ENCODE data around the gene RALGPS1.
A peak's percentile ranks its signal among the peaks of the same experiment; 100 is the strongest.

Gene RALGPS1, protein sequence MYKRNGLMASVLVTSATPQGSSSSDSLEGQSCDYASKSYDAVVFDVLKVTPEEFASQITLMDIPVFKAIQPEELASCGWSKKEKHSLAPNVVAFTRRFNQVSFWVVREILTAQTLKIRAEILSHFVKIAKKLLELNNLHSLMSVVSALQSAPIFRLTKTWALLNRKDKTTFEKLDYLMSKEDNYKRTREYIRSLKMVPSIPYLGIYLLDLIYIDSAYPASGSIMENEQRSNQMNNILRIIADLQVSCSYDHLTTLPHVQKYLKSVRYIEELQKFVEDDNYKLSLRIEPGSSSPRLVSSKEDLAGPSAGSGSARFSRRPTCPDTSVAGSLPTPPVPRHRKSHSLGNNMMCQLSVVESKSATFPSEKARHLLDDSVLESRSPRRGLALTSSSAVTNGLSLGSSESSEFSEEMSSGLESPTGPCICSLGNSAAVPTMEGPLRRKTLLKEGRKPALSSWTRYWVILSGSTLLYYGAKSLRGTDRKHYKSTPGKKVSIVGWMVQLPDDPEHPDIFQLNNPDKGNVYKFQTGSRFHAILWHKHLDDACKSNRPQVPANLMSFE

DNA sequence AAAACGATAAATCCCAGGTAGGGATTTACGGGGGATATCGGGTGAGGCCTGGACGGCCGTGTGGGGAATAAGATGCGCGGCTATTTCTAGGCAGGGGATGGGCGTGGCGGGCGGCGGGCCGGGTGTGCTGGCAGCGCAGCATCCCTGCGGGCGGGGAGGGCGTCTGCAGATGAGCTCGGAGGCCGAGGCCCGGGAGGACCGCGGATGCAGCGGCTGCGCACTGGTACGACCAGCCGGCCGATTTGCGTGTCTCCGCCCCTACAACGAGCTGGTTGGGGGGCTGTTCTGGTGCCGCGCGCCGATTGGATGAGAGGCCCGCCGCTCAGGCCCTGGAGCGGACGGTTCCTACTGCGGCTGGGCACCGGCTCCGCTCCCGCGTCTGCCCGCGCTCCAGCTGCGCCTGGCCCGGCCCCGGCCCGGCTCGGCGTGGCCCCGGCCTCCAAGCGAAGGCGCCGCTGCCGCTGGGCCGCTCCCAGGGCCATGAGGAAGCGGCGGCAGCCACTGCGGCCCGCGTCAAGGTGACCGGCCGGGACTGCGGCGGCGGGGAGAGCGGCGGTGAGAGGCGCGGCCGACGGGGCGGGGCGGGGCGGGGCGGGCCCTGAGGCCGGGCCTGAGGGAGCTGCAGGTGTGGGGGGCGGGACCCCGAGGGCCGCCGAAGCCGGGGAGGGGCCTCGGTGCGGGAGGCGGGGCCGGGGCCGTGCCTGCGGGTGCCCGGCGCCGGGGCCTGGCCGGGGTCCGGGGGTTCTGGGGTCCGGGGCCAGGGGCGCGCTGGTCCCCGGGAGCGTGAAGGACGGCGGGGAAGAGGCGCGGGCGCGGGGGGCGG is at the start of gene RALGPS1:
TSS of gene RALGPS1 (plus strand) at position 325 of the 823 bp plus-strand sequence. CDS start 47,508 bp downstream, outside the sequence.
- peak; percentile 80 to 84 for DNase-seq (ENCODE audit: low read depth in 1 of 2, low spot score in 1 of 2)

DNA sequence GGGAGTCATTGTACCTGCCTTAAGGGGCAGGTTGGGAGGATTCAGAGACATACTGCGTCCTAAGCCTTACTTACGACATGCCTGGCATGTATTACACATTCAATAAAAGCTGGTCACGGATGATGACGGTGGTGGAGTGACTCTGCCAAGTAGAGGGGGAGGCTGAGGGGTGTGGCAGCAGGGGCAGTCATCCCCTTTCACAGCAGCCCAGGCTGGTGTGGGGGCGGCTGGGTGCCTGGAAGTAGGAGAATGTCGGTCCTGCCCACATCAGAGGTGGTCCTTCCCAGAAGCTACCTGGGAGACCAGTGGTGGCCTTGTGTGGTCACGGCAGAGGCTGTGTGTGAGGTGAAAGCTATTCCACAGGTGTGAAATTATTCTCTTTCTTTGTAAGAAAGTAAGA is 45.2 kb upstream of the RALGPS1 start:
- no peak for DNase-seq (ENCODE audit: low read depth in 1 of 2, low spot score in 1 of 2)

DNA sequence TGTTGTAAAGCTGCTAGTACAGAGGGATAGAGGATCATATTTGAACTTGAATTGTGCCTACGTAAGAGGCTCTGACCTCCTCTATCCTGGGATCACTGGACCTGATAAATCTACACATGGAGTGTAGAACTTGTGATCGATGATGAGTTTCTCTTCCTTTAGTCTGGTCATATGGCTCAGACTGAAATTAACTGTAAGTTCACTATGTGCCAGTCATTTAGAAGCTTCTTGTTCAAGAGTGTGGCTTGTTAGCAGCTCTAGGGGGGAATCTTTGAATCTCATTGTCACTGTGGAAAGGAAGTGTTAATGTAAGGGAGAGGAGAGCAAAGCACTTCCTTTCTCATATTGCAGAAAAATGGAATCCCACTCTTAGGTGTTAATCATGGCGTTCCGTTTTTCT is 42.1 kb upstream of the RALGPS1 start:
- no peak for DNase-seq (ENCODE audit: low read depth in 1 of 2, low spot score in 1 of 2)

DNA sequence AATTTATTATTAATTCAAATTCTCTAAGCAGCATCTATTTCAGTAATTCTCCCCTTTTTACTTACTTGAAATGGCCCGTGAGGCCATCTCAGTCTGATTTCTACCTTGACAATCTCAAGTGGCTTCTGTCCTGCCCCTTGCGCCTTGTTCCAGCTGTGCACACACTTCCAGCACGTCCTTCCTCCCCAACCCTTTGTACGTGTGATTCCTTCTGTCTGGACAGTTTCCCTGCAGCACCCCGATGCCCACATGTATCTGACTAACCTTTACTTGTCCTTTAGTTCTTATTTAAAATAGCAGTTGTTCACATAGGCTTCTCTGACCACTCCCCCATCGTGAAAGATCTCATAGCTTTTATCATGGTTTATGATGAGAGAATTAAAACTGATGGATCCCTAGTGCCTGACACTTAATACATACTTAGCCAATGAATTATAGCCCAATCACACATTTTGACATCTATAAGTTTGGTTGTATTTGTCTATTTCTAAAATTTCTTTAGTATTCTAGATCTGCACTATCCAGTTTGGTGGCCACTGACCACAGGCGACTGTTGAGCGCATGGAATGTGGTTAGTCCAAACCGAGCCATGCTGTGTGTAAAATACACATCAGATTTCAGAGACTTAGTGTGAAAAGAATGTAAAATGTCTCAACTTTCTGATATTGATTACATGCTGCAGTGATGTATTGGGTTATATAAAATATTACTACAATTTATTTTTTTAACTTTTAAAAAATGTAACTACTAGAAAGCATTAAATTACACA is 39.9 kb upstream of the RALGPS1 start:
- DNase-seq (ENCODE audit: low read depth in 1 of 2, low spot score in 1 of 2) = no peak

DNA sequence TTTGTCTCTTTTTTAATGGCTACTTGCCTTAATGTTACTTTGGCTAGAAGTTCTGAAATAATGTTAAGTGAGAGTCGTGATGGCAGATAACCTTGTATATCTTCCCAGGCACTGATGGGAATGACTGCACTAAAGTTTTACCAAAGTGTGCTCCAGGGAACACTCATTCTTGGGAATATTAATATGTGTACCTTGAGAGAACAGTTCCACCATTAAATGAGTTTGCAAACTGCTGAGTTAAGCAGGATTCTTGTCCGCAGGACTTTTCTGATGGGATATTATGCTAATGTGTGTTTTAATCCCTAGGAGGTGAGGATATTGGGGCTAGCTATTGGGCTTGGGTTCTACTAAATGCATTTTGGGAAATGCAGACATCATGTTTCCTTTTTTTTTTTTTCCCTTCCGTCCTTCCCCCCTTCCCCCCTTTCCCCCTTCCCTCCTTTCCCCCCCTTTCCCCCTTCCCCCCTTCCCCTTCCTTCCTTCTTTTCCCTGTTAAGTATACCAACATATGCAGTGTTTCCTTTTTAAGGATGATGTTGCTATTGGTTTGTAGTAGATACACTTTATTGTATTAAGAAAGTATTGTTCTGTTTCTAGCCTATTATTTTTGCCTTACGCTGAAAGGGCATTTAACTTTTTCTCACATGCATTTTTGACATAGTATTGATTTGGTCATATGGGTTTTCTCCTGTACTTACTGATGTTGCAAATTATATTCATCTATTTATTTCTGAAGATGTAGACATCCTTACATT is 38.6 kb upstream of the RALGPS1 start:
- DNase-seq (ENCODE audit: low read depth in 1 of 2, low spot score in 1 of 2) = no peak

DNA sequence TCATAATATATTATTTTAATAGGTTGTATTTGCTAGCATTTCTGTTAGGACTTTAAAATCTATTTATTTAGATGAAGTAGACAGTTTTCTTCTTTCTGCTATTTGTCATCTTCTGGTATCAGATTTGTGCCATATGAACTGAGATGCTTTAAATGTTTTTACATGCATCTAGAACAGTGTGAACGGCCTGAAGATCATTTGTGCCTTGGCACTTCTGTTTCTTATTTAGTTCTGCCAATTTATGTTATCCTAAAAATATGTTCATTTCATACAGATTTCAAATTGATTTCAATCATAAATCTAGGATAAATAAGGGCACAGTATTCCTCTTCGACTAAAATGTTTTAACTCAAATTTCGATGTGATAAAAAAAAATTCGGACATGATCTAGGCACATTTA is 38.1 kb upstream of the RALGPS1 start:
- DNase-seq (ENCODE audit: low read depth in 1 of 2, low spot score in 1 of 2) = no peak

DNA sequence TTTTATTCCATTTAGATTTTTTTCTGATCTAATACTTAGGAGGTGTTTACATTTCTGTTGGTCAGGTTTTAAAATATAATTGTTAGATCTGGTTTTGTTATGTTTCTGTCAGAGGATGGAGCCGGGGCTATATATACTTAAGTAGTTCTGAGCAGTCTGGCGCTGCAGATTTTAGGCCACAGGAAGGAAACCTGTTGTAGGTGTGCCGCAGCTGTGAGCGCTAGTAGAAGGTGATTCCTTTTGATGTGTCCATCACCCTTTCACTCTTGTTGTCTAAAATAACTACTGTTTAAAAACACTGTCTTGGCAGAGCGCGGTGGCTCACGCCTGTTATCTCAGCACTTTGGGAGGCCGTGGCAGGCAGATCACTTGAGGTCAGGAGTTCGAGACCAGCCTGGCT is 37.2 kb upstream of the RALGPS1 start:
- no peak for DNase-seq (ENCODE audit: low read depth in 1 of 2, low spot score in 1 of 2)

DNA sequence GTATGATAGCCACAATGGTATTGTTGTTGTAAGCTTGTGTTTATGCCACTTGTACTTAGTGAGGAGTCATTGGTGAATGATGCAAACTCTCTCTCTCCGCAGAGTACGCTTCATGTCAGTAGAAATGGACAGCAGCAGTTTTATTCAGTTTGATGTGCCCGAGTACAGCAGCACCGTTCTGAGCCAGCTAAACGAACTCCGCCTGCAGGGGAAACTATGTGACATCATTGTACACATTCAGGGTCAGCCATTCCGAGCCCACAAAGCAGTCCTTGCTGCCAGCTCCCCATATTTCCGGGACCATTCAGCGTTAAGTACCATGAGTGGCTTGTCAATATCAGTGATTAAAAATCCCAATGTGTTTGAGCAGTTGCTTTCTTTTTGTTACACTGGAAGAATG is 35.3 kb upstream of the RALGPS1 start:
- DNase-seq (ENCODE audit: low read depth in 1 of 2, low spot score in 1 of 2) = no peak

DNA sequence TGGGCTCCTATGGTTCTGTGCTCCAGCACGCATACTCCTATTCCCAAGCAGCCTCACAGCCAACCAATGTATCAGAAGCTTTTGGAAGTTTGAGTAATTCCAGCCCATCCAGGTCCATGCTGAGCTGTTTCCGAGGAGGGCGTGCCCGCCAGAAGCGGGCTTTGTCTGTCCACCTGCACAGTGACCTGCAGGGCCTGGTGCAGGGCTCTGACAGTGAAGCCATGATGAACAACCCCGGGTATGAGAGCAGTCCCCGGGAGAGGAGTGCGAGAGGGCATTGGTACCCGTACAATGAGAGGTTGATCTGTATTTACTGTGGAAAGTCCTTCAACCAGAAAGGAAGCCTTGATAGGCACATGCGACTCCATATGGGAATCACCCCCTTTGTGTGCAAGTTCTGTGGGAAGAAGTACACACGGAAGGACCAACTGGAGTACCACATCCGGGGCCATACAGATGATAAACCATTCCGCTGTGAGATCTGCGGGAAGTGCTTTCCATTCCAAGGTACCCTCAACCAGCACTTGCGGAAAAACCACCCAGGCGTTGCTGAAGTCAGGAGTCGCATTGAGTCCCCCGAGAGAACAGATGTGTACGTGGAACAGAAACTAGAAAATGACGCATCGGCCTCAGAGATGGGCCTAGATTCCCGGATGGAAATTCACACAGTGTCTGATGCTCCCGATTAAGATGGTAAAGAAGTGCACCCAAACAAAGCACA is 34.2 kb upstream of the RALGPS1 start:
- DNase-seq (ENCODE audit: low read depth in 1 of 2, low spot score in 1 of 2) = no peak

DNA sequence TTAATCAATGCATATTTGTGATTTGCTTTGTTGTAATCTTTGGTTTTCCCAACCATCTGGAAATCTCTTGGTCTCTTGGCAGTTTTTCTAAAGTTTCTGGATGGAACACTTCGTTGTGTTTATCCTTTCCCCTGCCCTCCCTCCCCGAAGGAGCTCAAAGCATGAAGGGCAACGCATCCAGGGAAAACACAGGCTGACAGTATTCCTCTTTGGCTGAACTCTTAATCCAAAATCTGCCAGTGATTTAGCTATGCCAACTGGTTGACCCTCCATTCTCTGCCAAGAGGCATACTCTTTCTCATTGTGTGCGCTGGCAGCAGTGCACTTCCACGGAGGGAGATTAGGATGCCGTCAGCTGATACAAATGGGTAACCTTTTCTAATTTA is 33.6 kb upstream of the RALGPS1 start:
- no peak for DNase-seq (ENCODE audit: low read depth in 1 of 2, low spot score in 1 of 2)

DNA sequence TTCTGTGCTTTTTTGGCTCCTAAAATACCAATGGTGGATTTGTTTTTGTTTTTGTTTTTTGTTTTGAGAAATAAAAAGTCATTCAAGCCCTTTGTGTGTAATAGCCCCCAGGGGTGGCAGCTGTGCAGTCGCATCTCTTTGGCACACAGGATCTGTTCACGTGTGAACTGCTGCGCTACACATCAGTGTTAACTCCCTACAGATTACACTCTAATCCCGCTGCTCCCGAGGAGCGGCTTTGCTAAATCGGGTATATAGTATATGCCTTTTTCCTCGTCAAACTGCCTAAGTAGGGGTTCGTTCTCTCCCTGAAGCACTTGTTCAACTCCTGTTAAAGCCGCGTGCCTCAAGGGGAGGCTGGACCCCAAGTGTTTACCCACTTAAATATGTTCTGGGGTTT is 31.8 kb upstream of the RALGPS1 start:
- no peak for DNase-seq (ENCODE audit: low read depth in 1 of 2, low spot score in 1 of 2)

DNA sequence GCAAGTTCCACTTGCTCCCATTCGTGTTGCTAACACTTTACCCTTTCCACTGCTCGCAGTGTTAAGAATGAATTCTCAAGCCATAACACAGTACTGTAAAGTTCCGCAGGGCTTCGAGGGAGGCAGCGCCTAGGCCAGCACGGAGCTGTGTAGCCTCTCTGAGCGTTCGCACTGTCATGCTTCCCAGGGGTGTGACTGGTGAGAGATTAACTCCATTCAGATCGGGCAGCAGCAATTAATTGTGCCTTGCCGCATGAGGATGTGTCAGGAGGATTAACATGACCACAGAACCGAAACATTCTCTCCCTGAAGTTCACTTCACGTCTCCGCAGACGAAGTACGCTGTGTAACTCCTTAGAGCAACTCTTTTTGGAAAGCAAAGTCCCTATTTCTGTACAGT is 30.9 kb upstream of the RALGPS1 start:
- DNase-seq (ENCODE audit: low read depth in 1 of 2, low spot score in 1 of 2) = no peak

DNA sequence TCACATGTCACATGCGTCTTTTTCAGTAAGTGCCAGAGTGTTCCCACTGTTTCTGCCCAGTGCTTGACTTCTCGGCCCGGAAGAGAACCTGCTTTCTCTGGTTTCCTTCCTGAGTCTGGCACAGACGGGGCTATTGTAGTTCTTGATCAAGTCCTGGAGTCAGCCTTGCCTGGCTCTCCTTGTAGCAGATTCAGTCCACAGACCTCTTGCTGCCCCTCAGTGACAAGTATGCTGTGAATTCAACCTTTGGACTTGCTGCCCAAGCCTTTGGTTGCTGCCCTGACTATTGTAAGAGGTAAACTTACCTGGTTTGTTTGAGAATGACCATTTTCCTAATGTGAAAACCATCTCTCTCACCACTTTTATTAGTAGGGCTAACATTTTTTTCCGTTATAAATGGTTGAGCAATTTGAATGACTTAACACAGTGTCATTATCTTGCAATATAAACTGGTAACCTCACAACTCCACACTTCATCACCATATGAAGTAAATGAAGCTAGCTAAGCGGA is 29.4 kb upstream of the RALGPS1 start:
- no peak for DNase-seq (ENCODE audit: low read depth in 1 of 2, low spot score in 1 of 2)

DNA sequence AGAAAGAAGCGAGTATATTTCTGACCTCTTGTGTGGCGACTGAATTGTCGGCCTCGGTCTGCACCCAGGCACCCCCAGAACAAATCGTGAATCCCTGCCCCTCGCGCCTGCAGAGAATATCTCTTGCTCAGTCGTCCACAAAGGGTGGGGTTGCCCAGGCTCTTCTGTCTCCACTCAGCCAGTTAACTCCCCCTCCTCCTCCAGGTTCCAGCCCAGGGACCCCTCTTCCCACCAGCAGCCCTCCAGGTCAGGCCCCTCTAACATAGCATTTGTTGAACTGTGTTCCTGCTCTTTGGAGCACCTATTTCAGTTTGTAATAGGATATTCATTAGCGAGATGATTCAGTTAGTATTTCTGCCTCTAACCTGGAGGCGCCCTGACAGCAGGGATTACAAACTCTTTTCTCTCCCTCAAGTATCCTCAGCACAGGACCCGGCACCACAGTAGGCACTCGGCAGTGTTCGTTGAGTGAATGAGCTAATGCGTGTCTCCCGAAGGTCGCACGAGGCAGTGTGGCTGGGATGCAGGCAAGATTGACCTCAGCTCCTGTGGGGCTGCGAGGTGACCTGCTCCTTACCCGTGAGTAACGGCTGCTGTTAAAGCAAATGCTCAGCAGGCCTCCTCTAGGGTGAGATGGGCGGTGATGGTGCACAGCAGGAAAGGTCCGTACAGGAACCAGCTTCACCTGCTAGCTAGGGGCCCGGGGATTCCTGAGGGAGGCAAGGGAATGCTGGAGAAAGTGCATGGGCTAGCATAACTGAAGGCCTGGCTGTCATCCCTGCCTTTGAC is 28.4 kb upstream of the RALGPS1 start:
- DNase-seq (ENCODE audit: low read depth in 1 of 2, low spot score in 1 of 2) = no peak

DNA sequence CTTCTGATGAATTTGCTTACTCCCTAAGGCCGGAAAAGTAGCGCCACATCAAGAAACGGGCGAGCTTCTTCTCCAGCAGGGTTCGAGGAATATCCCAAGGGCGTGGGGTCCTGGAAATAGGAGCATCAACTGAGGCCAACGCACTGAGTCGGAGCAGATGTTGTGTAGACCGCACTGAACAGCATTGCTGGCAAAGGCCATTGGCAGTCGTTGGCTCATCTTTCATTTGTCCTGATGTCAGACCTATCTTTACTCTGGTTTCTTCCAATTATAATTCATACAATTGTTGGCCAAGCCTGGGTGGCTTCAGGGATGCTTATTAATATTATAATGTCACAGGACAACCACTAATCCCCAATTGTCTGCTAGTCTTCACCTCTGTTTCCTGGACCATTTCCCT is 27.7 kb upstream of the RALGPS1 start:
- no peak for DNase-seq (ENCODE audit: low read depth in 1 of 2, low spot score in 1 of 2)

DNA sequence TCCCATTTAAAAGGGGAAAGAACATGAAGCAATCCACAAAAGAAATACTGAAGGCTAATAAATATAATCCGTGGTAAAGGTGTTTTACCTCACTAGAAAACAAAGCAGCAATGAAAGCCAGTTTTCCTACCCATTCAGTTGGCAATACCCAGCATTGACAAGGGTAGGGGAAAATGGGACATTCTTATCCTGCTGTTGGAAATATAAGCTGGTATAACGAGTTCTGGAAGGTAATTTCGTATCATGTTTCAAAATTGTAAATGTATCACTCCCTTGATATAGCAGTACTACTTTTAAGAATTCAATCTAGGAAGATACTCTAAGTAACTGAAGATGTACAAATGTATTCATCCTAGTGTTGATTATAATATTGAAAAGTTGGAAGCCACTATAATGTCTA is 22.9 kb upstream of the RALGPS1 start:
- DNase-seq (ENCODE audit: low read depth in 1 of 2, low spot score in 1 of 2) = no peak

DNA sequence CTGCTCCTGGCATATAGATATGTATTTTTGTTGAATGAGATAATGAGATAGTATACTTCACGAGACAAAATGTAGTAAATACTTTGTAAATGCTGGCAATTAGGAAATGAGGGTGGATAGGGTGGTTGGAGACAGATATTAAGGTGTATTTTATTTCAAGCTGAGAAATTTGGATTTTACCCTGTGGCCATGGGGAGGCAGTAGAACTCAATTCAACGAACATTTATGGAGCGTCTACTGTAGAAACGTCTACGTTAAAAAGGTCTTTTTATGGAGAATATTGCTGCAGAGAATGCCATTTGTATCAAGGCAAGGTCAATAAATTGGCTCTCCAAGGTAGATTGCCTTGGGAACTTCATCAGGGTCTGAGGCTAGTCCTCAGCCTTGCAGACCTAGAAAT is 21.5 kb upstream of the RALGPS1 start:
- DNase-seq (ENCODE audit: low read depth in 1 of 2, low spot score in 1 of 2) = no peak

DNA sequence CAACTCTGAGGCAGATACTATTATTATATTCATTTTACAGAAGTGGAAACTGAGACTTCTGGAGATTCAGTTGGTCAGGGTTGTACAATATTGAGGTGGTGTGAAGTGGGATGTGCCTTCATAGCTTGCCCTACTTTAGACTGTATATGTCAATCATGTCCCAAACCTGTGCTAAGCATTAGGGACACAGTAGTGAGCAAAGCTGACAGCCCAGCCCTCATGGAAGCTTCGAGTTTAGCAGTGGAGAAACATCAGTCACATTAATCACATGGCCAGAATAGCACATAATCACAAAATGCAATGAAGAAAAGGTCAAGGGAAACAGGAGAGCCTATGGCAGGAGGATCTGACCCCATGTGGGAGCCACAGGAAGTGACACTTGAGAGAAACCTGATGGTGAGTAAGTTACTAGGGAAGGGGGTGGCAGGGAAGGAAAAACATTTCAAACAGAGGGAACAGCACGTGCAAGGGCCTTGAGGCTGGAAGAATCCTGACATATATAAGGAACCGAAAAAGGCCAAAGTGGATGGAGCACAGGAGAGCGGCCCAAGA is 20.5 kb upstream of the RALGPS1 start:
- DNase-seq (ENCODE audit: low read depth in 1 of 2, low spot score in 1 of 2) = no peak

DNA sequence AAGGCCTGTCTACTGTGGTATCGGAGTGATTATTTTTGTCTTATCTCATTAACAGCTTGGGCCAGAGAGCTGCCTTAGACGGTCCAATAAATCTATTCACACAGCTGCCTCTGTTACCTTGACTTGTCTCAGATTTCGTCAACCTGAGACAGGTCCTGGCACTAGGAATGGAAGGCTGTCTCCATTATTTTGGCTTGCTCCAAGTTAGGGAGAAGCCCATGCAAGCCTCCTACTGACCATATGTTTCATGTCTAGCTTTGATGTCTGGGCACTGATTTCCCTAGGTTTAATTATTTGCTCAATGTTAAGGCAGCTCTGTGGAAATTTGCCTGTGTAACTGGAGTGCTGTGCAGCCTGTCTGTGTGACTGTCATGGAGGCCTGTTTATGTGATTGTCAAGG is 12.4 kb upstream of the RALGPS1 start:
- no peak for DNase-seq (ENCODE audit: low read depth in 1 of 2, low spot score in 1 of 2)
